ENCODE data around the gene CAMTA1. TPM values are rescaled to one million over a fixed set of nuclear protein-coding genes. Genes with fewer than 3 reads are reported as not detected.
A peak's percentile ranks its signal among the peaks of the same experiment; 100 is the strongest.

CAMTA1 gene
- total RNA-seq, 3 donors from 2014 or later, result 73.4 to 114 (median 82.6) TPM

- no peak for TF ChIP-seq CTCF (IDR thresholded peaks at IDR 0.05)
- no peak for DNase-seq
- ATAC-seq, result no peak
- no peak overlapping the region for H3K4me3 ChIP-seq
- H3K9me3 ChIP-seq, result no peaks in the 10 kb centered on the region
- no peaks in the 10 kb centered on the region for H3K36me3 ChIP-seq (ENCODE audit: low read depth)
- peaks cover 5% of the 10 kb centered on the region for H3K4me1 ChIP-seq (ENCODE audit: low read depth)
- intact Hi-C loops (cut with DNase I, micrococcal nuclease), result no loop called here
Observed at GRCh38 chr1:7468248-7468647, 683.0 kb downstream of the CAMTA1 start.

GRCh38 chr1:7469255-7469938, 684.1 kb downstream of the CAMTA1 start:
- DNase-seq, result no peak
- intact Hi-C loops (cut with DNase I, micrococcal nuclease), result no loop called here
- Histone ChIP-seq H3K4me1 (ENCODE audit: low read depth) (peaks cover 5% of the 10 kb centered on the region), H3K9me3 (no peaks in the 10 kb centered on the region), H3K36me3 (ENCODE audit: low read depth) (no peaks in the 10 kb centered on the region), H3K4me3 (no peak overlapping the region)
- no peak for ATAC-seq
- TF ChIP-seq CTCF (IDR thresholded peaks at IDR 0.05), result no peak

- H3K9me3 ChIP-seq, result no peaks in the 10 kb centered on the region
- no peak for TF ChIP-seq CTCF (IDR thresholded peaks at IDR 0.05)
- H3K4me1 ChIP-seq (ENCODE audit: low read depth), result peaks cover 5% of the 10 kb centered on the region
- no peaks in the 10 kb centered on the region for H3K36me3 ChIP-seq (ENCODE audit: low read depth)
- peak; percentile 71 for ATAC-seq
- H3K4me3 ChIP-seq, result no peak overlapping the region
- intact Hi-C loops (cut with DNase I, micrococcal nuclease), result no loop called here
- peak; percentile 50 to 64 (median 52) for DNase-seq
Observed at GRCh38 chr1:7470904-7471638, 685.8 kb downstream of the CAMTA1 start.

- intact Hi-C loops (cut with DNase I, micrococcal nuclease), result no loop called here
- ATAC-seq, result no peak
- no peak for DNase-seq
Observed at GRCh38 chr1:7471836-7472235, 686.6 kb downstream of the CAMTA1 start.

More at GRCh38 chr1:7471836-7472235, 686.6 kb downstream of the CAMTA1 start:
- Histone ChIP-seq H3K4me3 (no peak overlapping the region), H3K9me3 (no peaks in the 10 kb centered on the region), H3K4me1 (ENCODE audit: low read depth) (peaks cover 5% of the 10 kb centered on the region), H3K36me3 (ENCODE audit: low read depth) (no peaks in the 10 kb centered on the region)
- no peak for TF ChIP-seq CTCF (IDR thresholded peaks at IDR 0.05)

All from mucosa of descending colon (tissue), 3 donors.